GM12878 (cell line): Measurements from ENCODE around the gene ASCC3. TPM values are rescaled to one million over a fixed set of nuclear protein-coding genes. Genes with fewer than 3 reads are reported as not detected.

Source experiments
- ATAC-seq: fragments of 200-7000 bp; cut with Tn5 transposase; 3 replicates; pipeline ENCODE4 v1.9.1; 2020; ENCODE audit warnings: mild to moderate bottlenecking, moderate library complexity
- BruUV-seq: library from RNA; stranded (reverse); fragments of 400-500 nt; replicated peaks from 2 replicates; lab custom pipeline; 2021; lab: Mats Ljungman, UMichigan
- CTCF ChIA-PET: fragments of 300-600 bp; sonication (Branson Sonifier 250); formaldehyde crosslinking; extraction: SDS; loops from one replicate; lab custom pipeline; 2021; ENCODE audit warnings: inconsistent platforms; lab: Yijun Ruan, JAX
- POLR2A ChIA-PET: fragments of 350-600 bp; formaldehyde crosslinking; extraction: SDS; loops from one replicate; lab custom pipeline; 2021; ENCODE audit warnings: inconsistent platforms; lab: Charles Lee
- RAD21 ChIA-PET: fragments of 300-600 bp; sonication (Branson Sonifier 250); formaldehyde crosslinking; loops from one replicate; lab custom pipeline; 2023; ENCODE audit warnings: antibody characterized with exemption; ENCODE audit not compliant: unreplicated experiment; lab: Charles Lee
- SMC1A ChIA-PET: fragments of 300-600 bp; sonication (Branson Sonifier 250); formaldehyde crosslinking; loops from one replicate; lab custom pipeline; 2023; ENCODE audit not compliant: unreplicated experiment, uncharacterized antibody; lab: Charles Lee
- DNase-seq: peaks from one replicate; pipeline ENCODE4 v3.0.0-alpha.2; 2011; ENCODE audit warnings: low read depth, low spot score
- FAIRE-seq: peaks from 3 replicates; lab custom pipeline; 2011; peaks lifted over from hg19 to GRCh38; lab: Jason Lieb, UNC
- H2AFZ ChIP-seq: 2 replicates; pipeline ENCODE4 v1.6.0; 2011; ENCODE audit warnings: low read depth, low read length, control low read depth; ENCODE audit not compliant: control insufficient read depth
- H3K27ac ChIP-seq: 2 replicates; pipeline ENCODE4 v1.5.1; 2011; ENCODE audit warnings: control low read depth; ENCODE audit not compliant: control insufficient read depth, insufficient read depth
- H3K27me3 ChIP-seq, 2 experiments: replicated peaks in 1 of 2; 2 replicates each; pipeline versions ENCODE4 v1.6.0 to v1.6.1; 2011; ENCODE audit warnings: low read length in 1 of 2; ENCODE audit not compliant: control insufficient read depth in 2 of 2, insufficient read depth in 2 of 2
- H3K36me3 ChIP-seq, 2 experiments: 2 replicates each; pipeline ENCODE4 v1.5.1; 2011; ENCODE audit warnings: low read length in 1 of 2; ENCODE audit not compliant: control insufficient read depth in 2 of 2, insufficient read depth in 2 of 2
- H3K4me1 ChIP-seq: 2 replicates; pipeline ENCODE4 v1.6.1; 2011; ENCODE audit warnings: mild to moderate bottlenecking, low read length, moderate library complexity, mixed read lengths; ENCODE audit not compliant: control insufficient read depth, insufficient read depth
- H3K4me2 ChIP-seq: 2 replicates; pipeline ENCODE4 v1.6.0; 2011; ENCODE audit warnings: control low read depth; ENCODE audit not compliant: control insufficient read depth, insufficient read depth
- H3K4me3 ChIP-seq: fragments of 200-600 bp; sonication (generic); 2 replicates; pipeline ENCODE4 v1.5.1; 2016
- H3K79me2 ChIP-seq: 2 replicates; pipeline ENCODE4 v1.6.0; 2011; ENCODE audit warnings: low read length; ENCODE audit not compliant: control insufficient read depth, insufficient read depth
- H3K9ac ChIP-seq: 2 replicates; pipeline ENCODE4 v1.8.0; 2011; ENCODE audit warnings: low read length, control low read depth, mixed read lengths; ENCODE audit not compliant: control insufficient read depth, insufficient read depth
- H3K9me3 ChIP-seq: replicated peaks from 3 replicates; pipeline ENCODE4 v1.5.1; 2011; ENCODE audit warnings: mild to moderate bottlenecking, low read length; ENCODE audit not compliant: control insufficient read depth, insufficient read depth
- H4K20me1 ChIP-seq: 2 replicates; pipeline ENCODE4 v1.6.0; 2011; ENCODE audit not compliant: control insufficient read depth, insufficient read depth
- EZH2 ChIP-seq: IDR thresholded peaks from 2 replicates; pipeline ENCODE4 v1.6.1; 2012; ENCODE audit warnings: low read depth, mild to moderate bottlenecking, control low read depth, inconsistent platforms, low read length, borderline replicate concordance; ENCODE audit not compliant: control insufficient read depth
- GABPA ChIP-seq: IDR thresholded peaks from 2 replicates; pipeline ENCODE4 v1.6.1; 2014; ENCODE audit warnings: antibody characterized with exemption, low read depth, mild to moderate bottlenecking, inconsistent platforms
- ZZZ3 ChIP-seq: IDR thresholded peaks from 2 replicates; pipeline ENCODE4 v1.6.1; 2011; ENCODE audit warnings: low read depth; ENCODE audit not compliant: control insufficient read depth, insufficient read length
- WGBS: methylation state at CpG from one replicate; pipeline ENCODE4 v1.1.6; 2016; ENCODE audit warnings: low lambda C conversion rate; ENCODE audit not compliant: insufficient replicate concordance, insufficient coverage; ENCODE audit errors: missing lambda C conversion rate; 5-methylcytosine and 5-hydroxymethylcytosine counted together
- in situ Hi-C: fragments of 300-500 bp; cut with MboI; formaldehyde crosslinking; loops from 9 replicates; pipeline ENCODE4 v1.14.3; 2018; ENCODE audit warnings: mixed read lengths
- intact Hi-C: fragments of 100-400 bp; cut with micrococcal nuclease; formaldehyde crosslinking; loops from one replicate; pipeline ENCODE4 v1.14.2; 2022; ENCODE audit not compliant: unreplicated experiment
- polyA plus RNA-seq, 11 experiments: library from polyadenylated mRNA; depleted of rRNA in 4 of 11; unstranded in 6 of 11; stranded (reverse) in 5 of 11; fragments of >200 nt; fragmentation: Nextera tagmentation in 4 of 11; fragmentation: Illumina TruSeq in 1 of 11; extraction: Ambion mirVana in 4 of 11; extraction: Trizol in 1 of 11; gene quantifications; 1 replicate in 1 of 11; 2 replicates in 10 of 11; pipeline versions ENCODE4 v1.2.1 to v1.2.3, GENCODE V29; 2011 to 2016; ENCODE audit warnings: inconsistent platforms in 2 of 11, missing spikeins in 2 of 11, low read depth in 1 of 11
- total RNA-seq, 4 experiments: library from RNA; depleted of rRNA in 3 of 4; stranded (reverse); fragments of >200 nt in 3 of 4; fragmentation: Illumina TruSeq in 1 of 4; extraction: Trizol in 1 of 4; gene quantifications; 2 replicates each; pipeline versions ENCODE4 v1.2.1 to v1.2.3, GENCODE V29; 2013 to 2021
- TF ChIP-seq, protein P1 (sequence below): IDR thresholded peaks from 2 replicates; pipeline ENCODE4 v1.6.1; 2012; ENCODE audit warnings: low read depth, low read length, improper control_type of control experiment
- TF ChIP-seq, protein P2 (sequence below): fragments of 150-350 bp; IDR thresholded peaks from 2 replicates; pipeline ENCODE4 v1.6.1; 2014; ENCODE audit warnings: mild to moderate bottlenecking, low read depth, low read length
- TF ChIP-seq, protein P3 (sequence below): IDR thresholded peaks from 2 replicates; pipeline ENCODE4 v1.6.1; 2011; ENCODE audit warnings: borderline replicate concordance, low read depth, mild to moderate bottlenecking, moderate library complexity, low read length; ENCODE audit not compliant: insufficient read depth, poor library complexity, severe bottlenecking

The ASCC3 gene
- total and polyA plus RNA-seq, 10 of the 15 experiments (the other 5 are each of a cell fraction or from before 2014, with no cell fraction given): 19.9 to 76.2 (median 55.9) TPM

GRCh38 chr6:100712997-100713396 is 168.1 kb downstream of the ASCC3 start:
- POLR2A ChIA-PET: interaction anchor here (0.5 kb wide), 1 partner anchor 578 kb away, joined by 9 read pairs; no protein-coding TSS in a partner anchor
- WGBS: 100% methylated on average over 6 of the region's 6 CpGs
- Histone ChIP-seq H3K4me3 (no peak overlapping the region), H3K9me3 (no peaks in the 10 kb centered on the region), H3K79me2 (no peaks in the 10 kb centered on the region), H2AFZ (no peak overlapping the region), H4K20me1 (no peaks in the 10 kb centered on the region), H3K27ac (no peak overlapping the region), H3K4me2 (no peak overlapping the region), H3K4me1 (no peaks in the 10 kb centered on the region), H3K36me3 (no peaks in the 10 kb centered on the region; a peak in 1 of 4 replicates), H3K9ac (no peak overlapping the region), H3K27me3 (no peaks in the 10 kb centered on the region)
- BruUV-seq: no TSS peak
- in situ Hi-C loops (no loop called here), intact Hi-C loops (no loop called here)
- FAIRE-seq: no peak
- TF ChIP-seq EZH2: no peak
- no peak for TF ChIP-seq GABPA
- RAD21 ChIA-PET: no interaction called here
- SMC1A ChIA-PET: interaction anchor here (0.8 to 2.1 kb wide), 2 partner anchors 10 to 15 kb away, joined by 4 read pairs; no protein-coding TSS in a partner anchor
- no peak for DNase-seq
- CTCF ChIA-PET: interaction anchor here (0.6 to 1.1 kb wide), 3 partner anchors 19 to 639 kb away, joined by 3 to 6 read pairs (median 3); no protein-coding TSS in a partner anchor
- no peak for ATAC-seq

- Histone ChIP-seq H2AFZ (no peak overlapping the region), H3K4me3 (no peak overlapping the region), H4K20me1 (no peaks in the 10 kb centered on the region), H3K4me1 (no peaks in the 10 kb centered on the region), H3K27me3 (no peaks in the 10 kb centered on the region), H3K79me2 (no peaks in the 10 kb centered on the region), H3K36me3 (no peaks in the 10 kb centered on the region; a peak in 1 of 4 replicates), H3K4me2 (no peak overlapping the region), H3K9ac (no peak overlapping the region), H3K27ac (no peak overlapping the region), H3K9me3 (peaks cover 7% of the 10 kb centered on the region; the same call in 2 of the 3 replicates)
- FAIRE-seq (no peak), DNase-seq (no peak), ATAC-seq (no peak)
- ChIA-PET RAD21 (no interaction called here), POLR2A (no interaction called here), SMC1A (no interaction called here), CTCF (interaction anchor here (0.6 kb wide), 1 partner anchor 13 kb away, joined by 3 read pairs; no protein-coding TSS in a partner anchor)
- in situ Hi-C loops (no loop called here), intact Hi-C loops (no loop called here)
- no TSS peak for BruUV-seq
- WGBS: 97% methylated on average over 2 of the region's 2 CpGs
- TF ChIP-seq, protein P1, sequence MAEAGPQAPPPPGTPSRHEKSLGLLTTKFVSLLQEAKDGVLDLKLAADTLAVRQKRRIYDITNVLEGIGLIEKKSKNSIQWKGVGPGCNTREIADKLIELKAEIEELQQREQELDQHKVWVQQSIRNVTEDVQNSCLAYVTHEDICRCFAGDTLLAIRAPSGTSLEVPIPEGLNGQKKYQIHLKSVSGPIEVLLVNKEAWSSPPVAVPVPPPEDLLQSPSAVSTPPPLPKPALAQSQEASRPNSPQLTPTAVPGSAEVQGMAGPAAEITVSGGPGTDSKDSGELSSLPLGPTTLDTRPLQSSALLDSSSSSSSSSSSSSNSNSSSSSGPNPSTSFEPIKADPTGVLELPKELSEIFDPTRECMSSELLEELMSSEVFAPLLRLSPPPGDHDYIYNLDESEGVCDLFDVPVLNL: no peak
- TF ChIP-seq, protein P2, sequence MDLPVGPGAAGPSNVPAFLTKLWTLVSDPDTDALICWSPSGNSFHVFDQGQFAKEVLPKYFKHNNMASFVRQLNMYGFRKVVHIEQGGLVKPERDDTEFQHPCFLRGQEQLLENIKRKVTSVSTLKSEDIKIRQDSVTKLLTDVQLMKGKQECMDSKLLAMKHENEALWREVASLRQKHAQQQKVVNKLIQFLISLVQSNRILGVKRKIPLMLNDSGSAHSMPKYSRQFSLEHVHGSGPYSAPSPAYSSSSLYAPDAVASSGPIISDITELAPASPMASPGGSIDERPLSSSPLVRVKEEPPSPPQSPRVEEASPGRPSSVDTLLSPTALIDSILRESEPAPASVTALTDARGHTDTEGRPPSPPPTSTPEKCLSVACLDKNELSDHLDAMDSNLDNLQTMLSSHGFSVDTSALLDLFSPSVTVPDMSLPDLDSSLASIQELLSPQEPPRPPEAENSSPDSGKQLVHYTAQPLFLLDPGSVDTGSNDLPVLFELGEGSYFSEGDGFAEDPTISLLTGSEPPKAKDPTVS: no peak
- no peak for TF ChIP-seq ZZZ3
- TF ChIP-seq, protein P3, sequence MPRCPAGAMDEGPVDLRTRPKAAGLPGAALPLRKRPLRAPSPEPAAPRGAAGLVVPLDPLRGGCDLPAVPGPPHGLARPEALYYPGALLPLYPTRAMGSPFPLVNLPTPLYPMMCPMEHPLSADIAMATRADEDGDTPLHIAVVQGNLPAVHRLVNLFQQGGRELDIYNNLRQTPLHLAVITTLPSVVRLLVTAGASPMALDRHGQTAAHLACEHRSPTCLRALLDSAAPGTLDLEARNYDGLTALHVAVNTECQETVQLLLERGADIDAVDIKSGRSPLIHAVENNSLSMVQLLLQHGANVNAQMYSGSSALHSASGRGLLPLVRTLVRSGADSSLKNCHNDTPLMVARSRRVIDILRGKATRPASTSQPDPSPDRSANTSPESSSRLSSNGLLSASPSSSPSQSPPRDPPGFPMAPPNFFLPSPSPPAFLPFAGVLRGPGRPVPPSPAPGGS: no peak
Measured at GRCh38 chr6:100706491-100706890, 174.6 kb downstream of the ASCC3 start.
